H1 (cell line): ENCODE measurements around the gene LAMA3. TPM values are rescaled to one million over a fixed set of nuclear protein-coding genes. Genes with fewer than 3 reads are reported as not detected.

Source experiments
- CTCF ChIA-PET: fragments of 300-600 bp; sonication (Branson Sonifier 250); formaldehyde crosslinking; loops from one replicate; lab custom pipeline; 2021; ENCODE audit not compliant: partially characterized antibody; lab: Charles Lee
- POLR2A ChIA-PET: fragments of 300-600 bp; sonication (Branson Sonifier 250); formaldehyde crosslinking; loops from one replicate; lab custom pipeline; 2021; ENCODE audit warnings: inconsistent platforms; ENCODE audit not compliant: partially characterized antibody; lab: Charles Lee
- DNase-seq, 2 experiments: peaks; one replicate each; pipeline versions ENCODE4 v3.0.0 to v3.0.0-alpha.2; 2010 to 2022; ENCODE audit warnings: low spot score in 2 of 2, low read depth in 1 of 2, mixed read lengths in 1 of 2
- FAIRE-seq: peaks from 2 replicates; lab custom pipeline; 2011; peaks lifted over from hg19 to GRCh38; lab: Jason Lieb, UNC
- H2AFZ ChIP-seq: 2 replicates; pipeline ENCODE4 v1.8.1; 2012; ENCODE audit warnings: low read length, inconsistent platforms
- H2AK5ac ChIP-seq: 2 replicates; pipeline ENCODE4 v1.6.1; 2013; ENCODE audit warnings: low read depth, low read length
- H2BK120ac ChIP-seq: replicated peaks from 2 replicates; pipeline ENCODE3; 2013; ENCODE audit warnings: low read depth, low read length, inconsistent platforms
- H2BK12ac ChIP-seq: 2 replicates; pipeline ENCODE4 v1.6.1; 2013; ENCODE audit warnings: low read depth, low read length
- H2BK15ac ChIP-seq: 2 replicates; pipeline ENCODE4 v1.6.1; 2013; ENCODE audit warnings: low read length
- H2BK20ac ChIP-seq: 2 replicates; pipeline ENCODE4 v1.6.1; 2013; ENCODE audit warnings: low read length
- H2BK5ac ChIP-seq: 2 replicates; pipeline ENCODE4 v1.6.1; 2013; ENCODE audit warnings: low read depth, low read length
- H3K14ac ChIP-seq: 2 replicates; pipeline ENCODE4 v1.6.1; 2013; ENCODE audit warnings: inconsistent platforms; ENCODE audit not compliant: insufficient read length
- H3K18ac ChIP-seq: 2 replicates; pipeline ENCODE4 v1.6.1; 2013; ENCODE audit warnings: low read length; ENCODE audit errors: extremely low read depth
- H3K23ac ChIP-seq: 2 replicates; pipeline ENCODE4 v1.6.1; 2013; ENCODE audit warnings: inconsistent platforms; ENCODE audit not compliant: insufficient read length
- H3K23me2 ChIP-seq: 2 replicates; pipeline ENCODE4 v1.6.1; 2013; ENCODE audit warnings: low read depth, low read length
- H3K27ac ChIP-seq: 2 replicates; pipeline ENCODE4 v1.6.1; 2011; ENCODE audit warnings: low read depth, low read length, inconsistent platforms
- H3K27me3 ChIP-seq, 4 experiments: replicated peaks in 1 of 4; 1 replicate in 1 of 4; 2 replicates in 3 of 4; pipeline versions ENCODE4 v1.6.1 to v1.8.1; 2011 to 2013; ENCODE audit warnings: low read length in 3 of 4, mild to moderate bottlenecking in 3 of 4, inconsistent platforms in 2 of 4, mixed read lengths in 2 of 4, moderate library complexity in 1 of 4; ENCODE audit not compliant: control insufficient read depth in 3 of 4, insufficient read depth in 3 of 4; ENCODE audit errors: extremely low read depth in 1 of 4
- H3K36me3 ChIP-seq, 4 experiments: 2 replicates each; pipeline versions ENCODE4 v1.6.1 to v1.8.1; 2011 to 2013; ENCODE audit warnings: mild to moderate bottlenecking in 4 of 4, low read length in 3 of 4, moderate library complexity in 2 of 4, control low read depth in 1 of 4, inconsistent platforms in 1 of 4; ENCODE audit not compliant: insufficient read depth in 4 of 4, control insufficient read depth in 2 of 4
- H3K4ac ChIP-seq: replicated peaks from 2 replicates; pipeline ENCODE3; 2013; ENCODE audit warnings: low read length, low read depth, mixed read lengths, inconsistent platforms; ENCODE audit not compliant: insufficient read length
- H3K4me1 ChIP-seq, 4 experiments: replicated peaks in 1 of 4; 1 replicate in 1 of 4; 2 replicates in 3 of 4; pipeline versions ENCODE4 v1.6.1 to v1.8.1; 2011 to 2013; ENCODE audit warnings: low read length in 3 of 4, inconsistent platforms in 2 of 4, mixed read lengths in 1 of 4; ENCODE audit not compliant: insufficient read depth in 4 of 4, control insufficient read depth in 3 of 4
- H3K4me2 ChIP-seq, 2 experiments: 2 replicates each; pipeline versions ENCODE4 v1.6.1 to v1.8.1; 2011 to 2013; ENCODE audit warnings: low read depth in 2 of 2, low read length in 2 of 2, control low read depth in 1 of 2, inconsistent platforms in 1 of 2, mild to moderate bottlenecking in 1 of 2; ENCODE audit not compliant: insufficient read depth in 1 of 2
- H3K4me3 ChIP-seq, 4 experiments: fragments of 200-600, 300-600 bp in 1 of 4; sonication (generic), shearing (Covaris generic), sonication (Bioruptor Twin) in 1 of 4; 2 replicates each; pipeline versions ENCODE4 v1.5.1 to v1.8.1; 2011 to 2016; ENCODE audit warnings: low read length in 4 of 4, low read depth in 3 of 4, control low read depth in 2 of 4, inconsistent platforms in 2 of 4, mild to moderate bottlenecking in 2 of 4, mixed read lengths in 1 of 4, moderate library complexity in 1 of 4; ENCODE audit not compliant: insufficient read depth in 2 of 4; ENCODE audit errors: extremely low read depth in 1 of 4
- H3K56ac ChIP-seq: replicated peaks from 2 replicates; pipeline ENCODE3; 2013; ENCODE audit warnings: low read depth, mild to moderate bottlenecking, mixed read lengths, low read length, inconsistent platforms; ENCODE audit not compliant: insufficient read length
- H3K79me1 ChIP-seq: 2 replicates; pipeline ENCODE4 v1.6.1; 2013; ENCODE audit warnings: low read depth, low read length, control low read depth
- H3K79me2 ChIP-seq, 2 experiments: 2 replicates each; pipeline versions ENCODE4 v1.6.1 to v1.8.1; 2012 to 2013; ENCODE audit warnings: low read length in 2 of 2, mild to moderate bottlenecking in 2 of 2, inconsistent platforms in 1 of 2; ENCODE audit not compliant: insufficient read depth in 2 of 2, control insufficient read depth in 1 of 2
- H3K9ac ChIP-seq, 4 experiments: replicated peaks in 1 of 4; 1 replicate in 1 of 4; 2 replicates in 3 of 4; pipeline versions ENCODE4 v1.6.1 to v1.8.1; 2011 to 2013; ENCODE audit warnings: low read depth in 3 of 4, low read length in 3 of 4, control low read depth in 2 of 4, mild to moderate bottlenecking in 2 of 4, moderate library complexity in 2 of 4, inconsistent platforms in 1 of 4; ENCODE audit errors: extremely low read depth in 1 of 4
- H3K9me3 ChIP-seq, 2 experiments: 2 replicates each; pipeline versions ENCODE4 v1.6.1 to v1.8.1; 2012 to 2013; ENCODE audit warnings: mild to moderate bottlenecking in 2 of 2, moderate library complexity in 2 of 2, control low read depth in 1 of 2, inconsistent platforms in 1 of 2, low read depth in 1 of 2, low read length in 1 of 2, mixed read lengths in 1 of 2; ENCODE audit not compliant: insufficient read depth in 2 of 2
- H4K20me1 ChIP-seq, 2 experiments: replicated peaks in 1 of 2; 2 replicates each; pipeline versions ENCODE3 to v1.8.1; 2011 to 2013; ENCODE audit warnings: inconsistent platforms in 2 of 2, low read length in 2 of 2, mild to moderate bottlenecking in 1 of 2; ENCODE audit not compliant: insufficient read depth in 2 of 2, control insufficient read depth in 1 of 2
- H4K5ac ChIP-seq: 2 replicates; pipeline ENCODE4 v1.6.1; 2013; ENCODE audit warnings: low read length, low read depth, mixed read lengths, inconsistent platforms; ENCODE audit not compliant: insufficient read length
- H4K8ac ChIP-seq: 2 replicates; pipeline ENCODE4 v1.8.0; 2013; ENCODE audit warnings: mild to moderate bottlenecking, moderate library complexity, low read length, inconsistent platforms; ENCODE audit not compliant: insufficient read depth; ENCODE audit errors: extremely low read depth
- H4K91ac ChIP-seq: replicated peaks from 2 replicates; pipeline ENCODE3; 2013; ENCODE audit warnings: low read length, mixed read lengths, inconsistent platforms; ENCODE audit not compliant: insufficient read length
- CHD1 ChIP-seq: IDR thresholded peaks from 2 replicates; pipeline ENCODE4 v1.6.1; 2012; ENCODE audit warnings: low read depth, low read length, improper control_type of control experiment
- CHD2 ChIP-seq: IDR thresholded peaks from 2 replicates; pipeline ENCODE4 v1.6.1; 2012; ENCODE audit warnings: low read length, improper control_type of control experiment
- EGR1 ChIP-seq: IDR thresholded peaks from 2 replicates; pipeline ENCODE4 v1.6.1; 2011; ENCODE audit warnings: low read depth, low read length, borderline replicate concordance
- EP300 ChIP-seq, 2 experiments: IDR thresholded peaks; 1 replicate in 1 of 2; 2 replicates in 1 of 2; pipeline ENCODE4 v1.6.1; 2011 to 2012; ENCODE audit warnings: low read depth in 2 of 2, low read length in 2 of 2, mild to moderate bottlenecking in 2 of 2, borderline replicate concordance in 1 of 2, inconsistent platforms in 1 of 2, moderate library complexity in 1 of 2
- HDAC6 ChIP-seq: IDR thresholded peaks from one replicate; pipeline ENCODE4 v1.7.1; 2012; ENCODE audit warnings: low read depth, mild to moderate bottlenecking, inconsistent platforms, low read length, moderate library complexity
- RNF2 ChIP-seq: fragments of 200-900, 300-1000 bp; sonication (generic); IDR thresholded peaks from 2 replicates; pipeline ENCODE4 v1.7.1; 2016; ENCODE audit warnings: borderline replicate concordance, low read depth, mild to moderate bottlenecking, antibody characterized with exemption, low read length; ENCODE audit not compliant: poor library complexity, severe bottlenecking; ENCODE audit errors: missing control alignments
- RXRA ChIP-seq: IDR thresholded peaks from 2 replicates; pipeline ENCODE4 v1.6.1; 2011; ENCODE audit warnings: low read depth, mild to moderate bottlenecking, low read length, moderate library complexity; ENCODE audit not compliant: insufficient read depth
- WGBS, 2 experiments: shearing (Covaris generic) in 1 of 2; methylation state at CpG; one replicate each; pipeline versions ENCODE4 v1.1.6 to v1.1.7; 2013 to 2015; ENCODE audit warnings: low lambda C conversion rate in 2 of 2, mixed read lengths in 2 of 2, inconsistent platforms in 1 of 2, low coverage in 1 of 2, missing lambda C conversion rate in 1 of 2; ENCODE audit not compliant: insufficient replicate concordance in 2 of 2, insufficient coverage in 1 of 2, insufficient read length in 1 of 2; ENCODE audit errors: extremely low coverage in 1 of 2, missing lambda C conversion rate in 1 of 2; 5-methylcytosine and 5-hydroxymethylcytosine counted together
- polyA plus RNA-seq, 7 experiments: library from polyadenylated mRNA; depleted of rRNA in 3 of 7; stranded (reverse) in 5 of 7; unstranded in 2 of 7; fragments of >200 nt in 5 of 7; fragments of 200-250 nt in 2 of 7; gene quantifications; 1 replicate in 5 of 7; 2 replicates in 1 of 7; 4 replicates in 1 of 7; pipeline versions ENCODE4 v1.2.1 to v1.2.3, GENCODE V29; 2011 to 2013; ENCODE audit warnings: missing spikeins in 2 of 7, mixed read lengths in 2 of 7
- total RNA-seq: library from RNA; stranded (reverse); fragmentation: NEBNext Ultra II Directional; extraction: Animal tissue kit (Norgen Biotek cat#: 25700); gene quantifications from 2 replicates; pipeline ENCODE4 v1.2.1, GENCODE V29; 2021
- TF ChIP-seq, protein P1 (sequence below): IDR thresholded peaks from 2 replicates; pipeline ENCODE4 v1.6.1; 2012; ENCODE audit warnings: low read length, inconsistent platforms
- TF ChIP-seq, protein P2 (sequence below), 3 experiments: IDR thresholded peaks; 1 replicate in 2 of 3; 2 replicates in 1 of 3; pipeline versions ENCODE4 v1.5.1 to v1.6.1; 2011; ENCODE audit warnings: low read length in 3 of 3, mild to moderate bottlenecking in 3 of 3, inconsistent platforms in 2 of 3, low read depth in 1 of 3, moderate library complexity in 1 of 3; ENCODE audit not compliant: insufficient read depth in 1 of 3; ENCODE audit errors: control extremely low read depth in 1 of 3

Gene LAMA3
- total and polyA plus RNA-seq, 2 of the 8 experiments (the other 6 are each of a cell fraction or from before 2014, with no cell fraction given), result 0.76 to 5.0 TPM

DNA sequence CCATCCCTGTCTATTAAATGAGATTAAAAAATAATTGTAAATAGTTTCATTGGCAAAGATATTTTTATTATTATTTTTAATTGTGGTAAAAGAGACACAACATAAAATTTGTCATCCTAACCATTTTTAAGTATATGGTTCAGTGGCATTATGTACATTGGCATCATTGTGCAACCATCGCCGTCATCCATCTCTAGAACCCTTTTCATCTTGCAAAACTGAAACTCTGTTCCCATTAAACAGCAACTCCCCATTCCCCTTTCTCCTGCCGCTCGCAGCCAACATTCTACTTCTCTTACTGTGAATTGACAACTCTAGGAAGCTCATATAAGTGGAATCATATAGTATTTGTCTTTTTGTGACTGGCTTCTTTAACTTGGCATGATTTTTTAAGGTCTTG lies 25.3 kb downstream of the LAMA3 start:
- no peaks in the 10 kb centered on the region for H3K79me2 ChIP-seq
- no peak overlapping the region for H3K14ac ChIP-seq
- H2AFZ ChIP-seq, result no peak overlapping the region
- ChIA-PET CTCF (interaction anchor here (0.9 to 1.3 kb wide), 3 partner anchors 11 to 84 kb away, joined by 3 to 4 read pairs (median 4); no protein-coding TSS in a partner anchor), POLR2A (interaction anchor here (0.6 kb wide), 1 partner anchor 45 kb away, joined by 3 read pairs; no protein-coding TSS in a partner anchor)
- H3K23me2 ChIP-seq, result no peaks in the 10 kb centered on the region
- no peaks in the 10 kb centered on the region for H3K36me3 ChIP-seq
- WGBS, 2 experiments, result 88% methylated on average over 4 of the region's 4 CpGs; no CpG with 5 or more reads in 1 of the 2 experiments
- H3K4me1 ChIP-seq, result no peaks in the 10 kb centered on the region; a peak in 1 of 7 replicates
- no peak overlapping the region for H2BK15ac ChIP-seq
- no peak overlapping the region for H3K4ac ChIP-seq
- H3K79me1 ChIP-seq, result no peaks in the 10 kb centered on the region
- H3K4me2 ChIP-seq, result no peak overlapping the region
- no peak for DNase-seq
- H3K27me3 ChIP-seq, result no peaks in the 10 kb centered on the region
- no peak overlapping the region for H2BK12ac ChIP-seq
- H3K27ac ChIP-seq, result no peak overlapping the region
- no peak for FAIRE-seq
- H4K91ac ChIP-seq, result no peak overlapping the region
- H4K20me1 ChIP-seq, result no peaks in the 10 kb centered on the region
- no peak overlapping the region for H3K4me3 ChIP-seq
- no peak overlapping the region for H2BK120ac ChIP-seq
- H3K23ac ChIP-seq, result no peak overlapping the region
- H2AK5ac ChIP-seq, result no peak overlapping the region
- no peak overlapping the region for H2BK20ac ChIP-seq
- no peak overlapping the region for H4K5ac ChIP-seq
- no peak overlapping the region for H3K18ac ChIP-seq
- H3K56ac ChIP-seq, result no peak overlapping the region
- H3K9ac ChIP-seq, result no peak overlapping the region
- H3K9me3 ChIP-seq, result no peaks in the 10 kb centered on the region
- H4K8ac ChIP-seq, result no peak overlapping the region
- H2BK5ac ChIP-seq, result no peak overlapping the region
- no peak for TF ChIP-seq EP300 (IDR thresholded peaks at IDR 0.05; ENCODE audit: borderline replicate concordance in 1 of 2, low read depth in 2 of 2, low read length in 2 of 2)
- no peak for TF ChIP-seq RXRA
- TF ChIP-seq CHD1, result no peak
- TF ChIP-seq, protein P1, sequence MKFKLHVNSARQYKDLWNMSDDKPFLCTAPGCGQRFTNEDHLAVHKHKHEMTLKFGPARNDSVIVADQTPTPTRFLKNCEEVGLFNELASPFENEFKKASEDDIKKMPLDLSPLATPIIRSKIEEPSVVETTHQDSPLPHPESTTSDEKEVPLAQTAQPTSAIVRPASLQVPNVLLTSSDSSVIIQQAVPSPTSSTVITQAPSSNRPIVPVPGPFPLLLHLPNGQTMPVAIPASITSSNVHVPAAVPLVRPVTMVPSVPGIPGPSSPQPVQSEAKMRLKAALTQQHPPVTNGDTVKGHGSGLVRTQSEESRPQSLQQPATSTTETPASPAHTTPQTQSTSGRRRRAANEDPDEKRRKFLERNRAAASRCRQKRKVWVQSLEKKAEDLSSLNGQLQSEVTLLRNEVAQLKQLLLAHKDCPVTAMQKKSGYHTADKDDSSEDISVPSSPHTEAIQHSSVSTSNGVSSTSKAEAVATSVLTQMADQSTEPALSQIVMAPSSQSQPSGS, result no peak
- no peak for TF ChIP-seq EGR1
- TF ChIP-seq, protein P2, sequence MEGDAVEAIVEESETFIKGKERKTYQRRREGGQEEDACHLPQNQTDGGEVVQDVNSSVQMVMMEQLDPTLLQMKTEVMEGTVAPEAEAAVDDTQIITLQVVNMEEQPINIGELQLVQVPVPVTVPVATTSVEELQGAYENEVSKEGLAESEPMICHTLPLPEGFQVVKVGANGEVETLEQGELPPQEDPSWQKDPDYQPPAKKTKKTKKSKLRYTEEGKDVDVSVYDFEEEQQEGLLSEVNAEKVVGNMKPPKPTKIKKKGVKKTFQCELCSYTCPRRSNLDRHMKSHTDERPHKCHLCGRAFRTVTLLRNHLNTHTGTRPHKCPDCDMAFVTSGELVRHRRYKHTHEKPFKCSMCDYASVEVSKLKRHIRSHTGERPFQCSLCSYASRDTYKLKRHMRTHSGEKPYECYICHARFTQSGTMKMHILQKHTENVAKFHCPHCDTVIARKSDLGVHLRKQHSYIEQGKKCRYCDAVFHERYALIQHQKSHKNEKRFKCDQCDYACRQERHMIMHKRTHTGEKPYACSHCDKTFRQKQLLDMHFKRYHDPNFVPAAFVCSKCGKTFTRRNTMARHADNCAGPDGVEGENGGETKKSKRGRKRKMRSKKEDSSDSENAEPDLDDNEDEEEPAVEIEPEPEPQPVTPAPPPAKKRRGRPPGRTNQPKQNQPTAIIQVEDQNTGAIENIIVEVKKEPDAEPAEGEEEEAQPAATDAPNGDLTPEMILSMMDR (IDR thresholded peaks at IDR 0.05; ENCODE audit: control extremely low read depth in 1 of 3, insufficient read depth in 1 of 3, low read depth in 1 of 3, low read length in 3 of 3), result no peak
- TF ChIP-seq HDAC6, result no peak
- TF ChIP-seq CHD2, result no peak
- no peak for TF ChIP-seq RNF2
